Measurements from ENCODE around the gene GIGYF1.

The GIGYF1 gene

GRCh38 chr7:100682228-100682741 is 11.8 kb downstream of the GIGYF1 start:
- TF ChIP-seq, protein P1, sequence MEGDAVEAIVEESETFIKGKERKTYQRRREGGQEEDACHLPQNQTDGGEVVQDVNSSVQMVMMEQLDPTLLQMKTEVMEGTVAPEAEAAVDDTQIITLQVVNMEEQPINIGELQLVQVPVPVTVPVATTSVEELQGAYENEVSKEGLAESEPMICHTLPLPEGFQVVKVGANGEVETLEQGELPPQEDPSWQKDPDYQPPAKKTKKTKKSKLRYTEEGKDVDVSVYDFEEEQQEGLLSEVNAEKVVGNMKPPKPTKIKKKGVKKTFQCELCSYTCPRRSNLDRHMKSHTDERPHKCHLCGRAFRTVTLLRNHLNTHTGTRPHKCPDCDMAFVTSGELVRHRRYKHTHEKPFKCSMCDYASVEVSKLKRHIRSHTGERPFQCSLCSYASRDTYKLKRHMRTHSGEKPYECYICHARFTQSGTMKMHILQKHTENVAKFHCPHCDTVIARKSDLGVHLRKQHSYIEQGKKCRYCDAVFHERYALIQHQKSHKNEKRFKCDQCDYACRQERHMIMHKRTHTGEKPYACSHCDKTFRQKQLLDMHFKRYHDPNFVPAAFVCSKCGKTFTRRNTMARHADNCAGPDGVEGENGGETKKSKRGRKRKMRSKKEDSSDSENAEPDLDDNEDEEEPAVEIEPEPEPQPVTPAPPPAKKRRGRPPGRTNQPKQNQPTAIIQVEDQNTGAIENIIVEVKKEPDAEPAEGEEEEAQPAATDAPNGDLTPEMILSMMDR (conservative IDR thresholded peaks at IDR 0.05), result no peak
- no peak overlapping the region for H3K27ac ChIP-seq

GRCh38 chr7:100681491-100682227 is 12.4 kb downstream of the GIGYF1 start:
- TF ChIP-seq, protein P1 (conservative IDR thresholded peaks at IDR 0.05), result no peak
- no peak overlapping the region for H3K27ac ChIP-seq

DNA sequence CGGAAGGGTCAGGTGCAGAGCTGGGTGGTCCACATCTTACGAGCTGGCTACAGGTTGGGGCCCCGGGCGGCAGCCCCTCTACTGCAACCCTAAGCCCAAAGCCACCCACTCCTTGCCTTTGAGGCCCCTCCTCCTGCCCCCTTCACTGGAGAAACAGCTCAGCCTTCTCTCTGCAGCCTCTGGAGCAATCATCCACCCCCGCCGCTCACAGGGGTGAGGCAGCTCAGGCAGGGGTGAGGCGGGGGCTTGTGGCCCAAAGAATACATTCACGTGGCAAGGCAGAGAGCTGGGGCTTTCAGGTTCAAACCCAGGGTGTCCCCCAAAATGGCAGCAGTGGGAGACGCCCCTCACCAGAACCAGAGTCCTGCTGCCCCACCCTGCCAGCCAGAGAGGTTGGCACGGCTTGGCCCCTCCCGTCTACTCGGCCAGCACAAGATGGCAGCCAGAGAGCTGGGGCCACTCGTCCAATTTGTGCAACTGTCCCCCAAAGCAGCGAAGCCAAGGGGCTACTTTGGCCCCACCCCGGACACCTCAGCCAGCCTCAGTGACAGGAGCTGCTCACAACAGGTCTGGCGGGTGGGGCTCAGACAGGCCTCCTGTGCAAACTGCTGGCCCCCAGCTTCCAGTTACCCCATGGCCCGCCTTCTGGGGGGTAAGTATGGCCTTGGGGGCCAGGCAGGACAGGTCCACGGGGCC is 13.3 kb downstream of the GIGYF1 start:
- peak overlapping the region; percentile 96 for H3K27ac ChIP-seq
- TF ChIP-seq, protein P1 (conservative IDR thresholded peaks at IDR 0.05), result no peak

DNA sequence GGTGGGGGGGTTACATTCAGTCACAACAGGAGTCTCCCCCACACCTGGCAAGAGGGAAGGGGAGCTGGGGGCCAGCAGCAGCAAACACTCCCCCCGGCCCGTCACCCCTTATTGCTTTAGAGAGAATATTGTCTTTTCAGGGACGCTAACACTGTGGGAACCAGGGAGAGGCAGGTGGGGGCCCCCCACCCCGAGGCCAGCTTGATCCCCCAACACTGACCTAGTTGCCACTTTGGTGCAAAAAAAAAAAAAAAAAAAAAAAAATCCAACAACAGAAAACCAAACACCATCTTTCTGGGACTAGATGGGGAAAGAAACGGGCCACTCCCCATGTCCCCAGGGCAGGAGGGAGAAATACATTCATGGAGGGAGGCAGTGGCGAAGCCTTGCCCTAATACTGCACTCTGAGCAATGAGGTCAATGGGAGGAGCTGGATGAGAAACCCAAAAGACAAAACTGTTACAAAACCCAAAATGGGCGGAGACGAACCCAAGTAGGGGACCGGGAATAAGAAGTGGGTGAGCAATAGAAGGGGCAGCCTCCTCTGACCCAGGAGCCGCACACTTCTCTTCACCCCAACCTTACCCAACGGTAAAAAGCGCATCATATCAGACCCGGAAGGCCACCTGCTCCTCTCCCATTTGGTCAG is 14.0 kb downstream of the GIGYF1 start:
- TF ChIP-seq, protein P1 (conservative IDR thresholded peaks at IDR 0.05), result no peak
- peak overlapping the region; percentile 96 for H3K27ac ChIP-seq

GRCh38 chr7:100679129-100679926 is 14.7 kb downstream of the GIGYF1 start:
- peak overlapping the region; percentile 96 for H3K27ac ChIP-seq
- TF ChIP-seq, protein P1 (conservative IDR thresholded peaks at IDR 0.05), result no peak

GRCh38 chr7:100678291-100678984 is 15.6 kb downstream of the GIGYF1 start:
- TF ChIP-seq, protein P1 (conservative IDR thresholded peaks at IDR 0.05), result no peak
- peak overlapping the region; percentile 96 for H3K27ac ChIP-seq
